Epithelial cell of proximal tubule (primary cell): ENCODE results near the gene ACP7. TPM values are rescaled to one million over a fixed set of nuclear protein-coding genes. Genes with fewer than 3 reads are reported as not detected.

Experiments
- DNase-seq: peaks from one replicate; pipeline ENCODE4 v3.0.0-alpha.2; 2011; ENCODE audit warnings: low read depth
- H3K4me3 ChIP-seq: 2 replicates; pipeline ENCODE4 v1.5.1; 2011; ENCODE audit warnings: low read depth, mild to moderate bottlenecking, low read length
- CTCF ChIP-seq: conservative IDR thresholded peaks from 2 replicates; pipeline ENCODE4 v1.5.1; 2012; ENCODE audit warnings: low read depth, mild to moderate bottlenecking, low read length
- total RNA-seq: library from RNA; depleted of rRNA; stranded (reverse); fragments of >200 nt; gene quantifications from 2 replicates; pipeline ENCODE4 v1.2.3, GENCODE V29; 2015

ACP7 gene
- total RNA-seq, 1 donor from 2014 or later = 0.23 TPM

GRCh38 chr19:39125554-39126311, 41.6 kb downstream of the ACP7 start, which contains the start of gene PAK4:
TSS of gene PAK4 (plus strand) at chr19:39125786. CDS start at chr19:39169554, 43,768 bp downstream.
- TF ChIP-seq CTCF = no peak
- DNase-seq = peak; percentile 54
- H3K4me3 ChIP-seq = peak within 1 kb of the TSS; percentile 97

GRCh38 chr19:39126312-39127187, 42.4 kb downstream of the ACP7 start:
- TF ChIP-seq CTCF = no peak
- H3K4me3 ChIP-seq = peak overlapping the region; percentile 97
- DNase-seq = peak; percentile 58

GRCh38 chr19:39127812-39128515, 43.8 kb downstream of the ACP7 start:
- H3K4me3 ChIP-seq = no peak overlapping the region
- no peak for DNase-seq
- no peak for TF ChIP-seq CTCF

GRCh38 chr19:39128516-39129079, 44.4 kb downstream of the ACP7 start:
- TF ChIP-seq CTCF = peak; percentile 18

GRCh38 chr19:39129116-39129515, 44.9 kb downstream of the ACP7 start:
- no peak overlapping the region for H3K4me3 ChIP-seq
- TF ChIP-seq CTCF = no peak
- no peak for DNase-seq

More at GRCh38 chr19:39128516-39129079, 44.4 kb downstream of the ACP7 start:
- DNase-seq = no peak
- H3K4me3 ChIP-seq = no peak overlapping the region

- no peak for TF ChIP-seq CTCF
- H3K4me3 ChIP-seq = no peak overlapping the region
- DNase-seq = no peak
Measured at GRCh38 chr19:39130337-39131254, 46.4 kb downstream of the ACP7 start.
